GM12875 (cell line): Measurements from ENCODE around the gene BCAP31.

Experiments
- H3K4me3 ChIP-seq: one replicate; pipeline ENCODE4 v1.5.1; 2011; ENCODE audit warnings: low read depth, low read length, control low read depth
- CTCF ChIP-seq: IDR thresholded peaks from 2 replicates; pipeline ENCODE4 v1.5.1; 2011; ENCODE audit warnings: low read depth, mild to moderate bottlenecking, control low read depth, inconsistent platforms, low read length, moderate library complexity, borderline replicate concordance; ENCODE audit not compliant: insufficient read depth

BCAP31 gene

DNA sequence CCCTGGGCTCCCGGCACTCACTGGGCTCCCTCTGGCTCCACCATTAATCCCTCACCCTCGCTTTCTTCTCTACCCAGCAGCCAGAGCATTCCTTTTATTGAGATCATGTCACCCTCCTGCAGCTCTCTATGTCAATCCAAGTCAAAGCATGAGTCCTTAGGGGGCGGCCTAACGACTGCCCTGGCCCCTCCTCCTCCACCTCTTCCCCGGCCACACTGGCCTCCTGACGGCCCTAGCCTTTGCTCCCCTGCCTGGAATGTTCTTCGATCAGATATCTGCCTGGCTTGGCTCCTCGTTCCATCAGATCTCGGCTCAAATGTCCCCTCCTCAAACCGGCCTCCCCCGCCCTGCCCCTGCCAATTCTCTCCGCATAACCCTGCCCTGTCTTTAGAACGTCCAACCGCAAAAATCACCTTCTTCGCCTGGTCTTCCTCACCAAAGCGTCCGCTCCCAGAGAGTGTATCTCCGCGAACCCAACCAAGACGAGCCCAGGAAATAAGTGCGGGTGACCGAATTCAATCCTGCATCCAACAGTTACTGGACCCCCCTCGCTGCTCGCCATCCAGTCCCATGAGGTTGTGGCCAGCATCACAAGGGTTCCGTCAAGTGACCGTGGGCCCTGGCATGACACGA is 49.9 kb downstream of the BCAP31 start:
- H3K4me3 ChIP-seq, result no peak overlapping the region
- TF ChIP-seq CTCF, result no peak

DNA sequence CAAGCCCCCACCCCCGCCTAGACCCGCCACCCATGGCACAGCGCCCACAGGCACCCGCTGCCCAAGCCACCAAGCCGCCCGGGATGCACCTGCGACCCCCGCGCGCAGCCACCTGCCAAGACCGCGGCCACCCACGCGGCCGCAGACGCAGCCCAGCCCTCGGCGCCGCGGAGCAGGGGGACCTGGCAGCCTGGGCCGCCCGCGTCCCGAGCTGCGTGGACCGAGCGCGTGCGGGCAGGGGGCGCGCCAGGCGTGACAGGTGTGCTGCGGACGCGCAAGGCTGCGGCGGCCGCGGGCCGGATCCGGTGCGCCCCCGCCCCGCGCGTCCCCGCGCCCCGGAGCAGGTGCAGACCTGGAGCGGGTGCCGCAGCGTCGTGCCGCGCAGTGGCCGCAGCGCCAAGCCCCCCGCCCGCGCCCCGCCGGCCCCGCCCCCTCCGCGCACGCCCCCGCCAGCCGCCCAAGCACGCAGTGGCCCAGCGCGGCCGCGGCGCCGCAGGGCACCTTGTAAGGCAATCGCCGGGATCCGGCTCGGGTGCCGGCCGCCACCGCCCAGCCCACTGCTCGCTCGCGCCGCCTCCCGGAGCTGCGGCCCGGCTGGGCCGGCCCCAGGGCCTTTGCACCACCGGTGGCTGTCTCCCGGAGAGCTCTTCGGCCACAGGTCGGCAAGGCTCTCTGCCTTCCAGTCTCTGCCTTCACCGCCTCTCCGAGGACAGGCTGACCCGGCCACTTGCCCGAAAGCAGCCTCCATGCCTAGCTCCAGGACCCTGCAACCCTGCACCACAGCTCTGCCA is 50.6 kb downstream of the BCAP31 start, which contains the start of gene PNCK:
Gene PNCK (minus strand): TSS at position 386 of the 791 bp plus-strand sequence. CDS start 737 bp downstream, outside the sequence.
- TF ChIP-seq CTCF, result no peak
- H3K4me3 ChIP-seq, result no peak within 1 kb of the TSS

GRCh38 chrX:153672531-153673427 is 51.4 kb downstream of the BCAP31 start:
- no peak overlapping the region for H3K4me3 ChIP-seq
- TF ChIP-seq CTCF, result no peak

GRCh38 chrX:153671589-153672530 is 52.3 kb downstream of the BCAP31 start:
- H3K4me3 ChIP-seq, result no peak overlapping the region
- TF ChIP-seq CTCF, result no peak

- no peak for TF ChIP-seq CTCF
- no peak overlapping the region for H3K4me3 ChIP-seq
Measured at GRCh38 chrX:153670748-153671588, 53.2 kb downstream of the BCAP31 start.
